Measurements from ENCODE around the gene GRID2. TPM values are rescaled to one million over a fixed set of nuclear protein-coding genes. Genes with fewer than 3 reads are reported as not detected.

The GRID2 gene
- total and polyA plus RNA-seq, 2 donors (not counting 1 experiment from before 2014, with no cell fraction given) = under 0.01 to 0.02 TPM

DNA sequence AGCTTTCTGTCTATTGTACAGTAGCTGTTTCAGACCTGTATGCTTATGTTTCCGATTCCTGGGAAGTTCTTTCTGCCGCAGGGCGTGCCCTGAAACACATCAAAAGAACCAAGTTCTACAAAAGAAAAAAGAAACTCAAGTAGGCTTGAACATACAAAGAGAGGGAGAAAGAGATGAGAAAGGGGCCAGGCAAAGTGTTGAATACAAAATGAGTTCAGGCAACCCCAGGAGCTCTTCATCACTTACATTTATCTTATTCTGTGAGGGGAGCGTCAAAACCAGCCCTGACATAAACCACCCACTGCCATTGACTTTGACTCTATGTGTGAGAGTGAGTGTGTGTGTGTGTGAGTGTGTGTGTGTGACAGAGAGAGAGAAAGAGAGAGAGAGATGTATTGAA, 1498.3 kb downstream of the GRID2 start:
- no peak overlapping the region for H3K27ac ChIP-seq (ENCODE audit: insufficient read depth, low read length)
- H3K9me3 ChIP-seq (ENCODE audit: control insufficient read depth, insufficient read depth, low read depth, low read length) = no peaks in the 10 kb centered on the region
- TF ChIP-seq, protein P1, sequence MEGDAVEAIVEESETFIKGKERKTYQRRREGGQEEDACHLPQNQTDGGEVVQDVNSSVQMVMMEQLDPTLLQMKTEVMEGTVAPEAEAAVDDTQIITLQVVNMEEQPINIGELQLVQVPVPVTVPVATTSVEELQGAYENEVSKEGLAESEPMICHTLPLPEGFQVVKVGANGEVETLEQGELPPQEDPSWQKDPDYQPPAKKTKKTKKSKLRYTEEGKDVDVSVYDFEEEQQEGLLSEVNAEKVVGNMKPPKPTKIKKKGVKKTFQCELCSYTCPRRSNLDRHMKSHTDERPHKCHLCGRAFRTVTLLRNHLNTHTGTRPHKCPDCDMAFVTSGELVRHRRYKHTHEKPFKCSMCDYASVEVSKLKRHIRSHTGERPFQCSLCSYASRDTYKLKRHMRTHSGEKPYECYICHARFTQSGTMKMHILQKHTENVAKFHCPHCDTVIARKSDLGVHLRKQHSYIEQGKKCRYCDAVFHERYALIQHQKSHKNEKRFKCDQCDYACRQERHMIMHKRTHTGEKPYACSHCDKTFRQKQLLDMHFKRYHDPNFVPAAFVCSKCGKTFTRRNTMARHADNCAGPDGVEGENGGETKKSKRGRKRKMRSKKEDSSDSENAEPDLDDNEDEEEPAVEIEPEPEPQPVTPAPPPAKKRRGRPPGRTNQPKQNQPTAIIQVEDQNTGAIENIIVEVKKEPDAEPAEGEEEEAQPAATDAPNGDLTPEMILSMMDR (conservative IDR thresholded peaks at IDR 0.05 in 1 of 2, IDR thresholded peaks at IDR 0.05 in 1 of 2; ENCODE audit: low read depth in 1 of 2, low read length in 2 of 2) = no peak
- no peak for TF ChIP-seq EZH2 (IDR thresholded peaks at IDR 0.05; ENCODE audit: low read length, missing control alignments)
- no peaks in the 10 kb centered on the region for H3K4me1 ChIP-seq (ENCODE audit: control insufficient read depth, extremely low read depth, insufficient read depth, low read length)
- H3K79me2 ChIP-seq (ENCODE audit: control insufficient read depth, insufficient read depth, low read length) = no peaks in the 10 kb centered on the region
- H3K4me2 ChIP-seq (ENCODE audit: extremely low read depth, insufficient read depth, low read length) = no peak overlapping the region
- DNase-seq (ENCODE audit: low read depth in 2 of 2) = no peak
- no peak overlapping the region for H3K9ac ChIP-seq (ENCODE audit: insufficient read depth, low read length)
- no peaks in the 10 kb centered on the region for H3K36me3 ChIP-seq (ENCODE audit: control insufficient read depth, insufficient read depth, low read length)
- no peaks in the 10 kb centered on the region for H4K20me1 ChIP-seq (ENCODE audit: control insufficient read depth, extremely low read depth, insufficient read depth, low read length)
- no peak overlapping the region for H3K4me3 ChIP-seq (replicated peaks in 1 of 4; ENCODE audit: control extremely low read depth in 1 of 4, insufficient read depth in 1 of 4, low read depth in 3 of 4, low read length in 4 of 4)
- no peak overlapping the region for H2AFZ ChIP-seq (ENCODE audit: low read length)
- H3K27me3 ChIP-seq (ENCODE audit: control insufficient read depth, insufficient read depth, low read length) = no peaks in the 10 kb centered on the region

DNA sequence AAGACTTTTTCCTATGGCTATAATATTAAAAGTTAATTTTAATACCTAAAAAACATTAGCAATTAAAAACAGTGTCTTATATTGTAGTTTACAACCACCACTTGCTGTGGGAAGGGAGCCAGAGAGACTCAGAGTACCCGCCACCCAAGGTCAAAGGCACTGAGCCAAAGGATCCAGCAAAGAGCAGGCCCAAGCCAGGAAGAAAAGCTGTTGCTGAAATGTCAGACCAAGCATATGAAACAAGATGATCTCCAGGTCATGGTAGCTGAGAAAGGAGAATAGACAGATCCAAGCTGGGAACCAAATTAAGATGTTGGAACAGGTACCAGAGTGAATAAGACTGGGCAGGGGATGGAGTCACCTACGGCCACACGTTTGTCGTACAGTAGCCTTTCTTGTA, 1506.0 kb downstream of the GRID2 start:
- DNase-seq (ENCODE audit: low read depth in 2 of 2) = no peak
- no peak overlapping the region for H3K4me2 ChIP-seq (ENCODE audit: extremely low read depth, insufficient read depth, low read length)

DNA sequence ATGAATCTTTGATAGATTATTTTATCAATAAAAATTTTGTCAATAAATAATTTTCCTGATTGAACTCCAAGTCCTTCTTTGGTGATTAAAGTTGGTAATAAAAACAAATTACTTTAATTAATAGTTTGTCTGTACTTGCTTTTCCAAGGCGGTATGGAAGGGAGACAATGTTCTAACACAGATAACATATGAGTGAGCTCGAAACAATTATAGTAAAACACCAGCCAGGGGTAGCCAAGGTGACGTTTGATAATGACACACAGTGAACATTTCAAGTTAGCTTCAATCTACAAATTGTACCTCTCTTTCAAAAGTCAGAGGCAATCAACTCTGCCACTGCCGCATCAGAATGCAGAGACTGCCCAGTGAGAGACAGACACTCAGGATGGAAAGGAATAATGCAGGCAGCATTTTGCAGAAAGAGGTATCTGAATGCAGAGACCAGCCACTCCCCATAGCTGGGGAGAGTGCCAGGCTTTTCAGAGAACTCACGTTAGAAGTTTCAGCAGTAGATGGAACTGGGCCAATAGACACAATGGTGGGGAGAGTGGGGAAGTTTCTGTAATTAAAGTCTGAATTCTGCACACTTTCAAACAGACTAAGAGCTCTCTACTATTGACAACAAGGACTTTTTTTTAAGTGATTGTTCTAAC, 1506.7 kb downstream of the GRID2 start:
- Histone ChIP-seq H3K9ac (ENCODE audit: insufficient read depth, low read length) (no peak overlapping the region), H3K4me2 (ENCODE audit: extremely low read depth, insufficient read depth, low read length) (no peak overlapping the region), H3K9me3 (ENCODE audit: control insufficient read depth, insufficient read depth, low read depth, low read length) (no peaks in the 10 kb centered on the region), H3K27me3 (ENCODE audit: control insufficient read depth, insufficient read depth, low read length) (no peaks in the 10 kb centered on the region), H2AFZ (ENCODE audit: low read length) (no peak overlapping the region), H3K27ac (ENCODE audit: insufficient read depth, low read length) (no peak overlapping the region), H3K36me3 (ENCODE audit: control insufficient read depth, insufficient read depth, low read length) (no peaks in the 10 kb centered on the region), H3K4me1 (ENCODE audit: control insufficient read depth, extremely low read depth, insufficient read depth, low read length) (no peaks in the 10 kb centered on the region), H3K79me2 (ENCODE audit: control insufficient read depth, insufficient read depth, low read length) (no peaks in the 10 kb centered on the region), H4K20me1 (ENCODE audit: control insufficient read depth, extremely low read depth, insufficient read depth, low read length) (no peaks in the 10 kb centered on the region), H3K4me3 (replicated peaks in 1 of 4; ENCODE audit: control extremely low read depth in 1 of 4, insufficient read depth in 1 of 4, low read depth in 3 of 4, low read length in 4 of 4) (no peak overlapping the region)
- peak in 1 of 2 donors; percentile 1 for DNase-seq (ENCODE audit: low read depth in 2 of 2)
- TF ChIP-seq, protein P1 (conservative IDR thresholded peaks at IDR 0.05 in 1 of 2, IDR thresholded peaks at IDR 0.05 in 1 of 2; ENCODE audit: low read depth in 1 of 2, low read length in 2 of 2) = no peak
- TF ChIP-seq EZH2 (IDR thresholded peaks at IDR 0.05; ENCODE audit: low read length, missing control alignments) = no peak

More for the DNA sequence above, 1506.0 kb downstream of the GRID2 start:
- Histone ChIP-seq H4K20me1 (ENCODE audit: control insufficient read depth, extremely low read depth, insufficient read depth, low read length) (no peaks in the 10 kb centered on the region), H3K36me3 (ENCODE audit: control insufficient read depth, insufficient read depth, low read length) (no peaks in the 10 kb centered on the region), H3K9me3 (ENCODE audit: control insufficient read depth, insufficient read depth, low read depth, low read length) (no peaks in the 10 kb centered on the region), H3K9ac (ENCODE audit: insufficient read depth, low read length) (no peak overlapping the region), H3K4me3 (replicated peaks in 1 of 4; ENCODE audit: control extremely low read depth in 1 of 4, insufficient read depth in 1 of 4, low read depth in 3 of 4, low read length in 4 of 4) (no peak overlapping the region), H3K79me2 (ENCODE audit: control insufficient read depth, insufficient read depth, low read length) (no peaks in the 10 kb centered on the region), H3K27me3 (ENCODE audit: control insufficient read depth, insufficient read depth, low read length) (no peaks in the 10 kb centered on the region), H2AFZ (ENCODE audit: low read length) (no peak overlapping the region), H3K27ac (ENCODE audit: insufficient read depth, low read length) (no peak overlapping the region), H3K4me1 (ENCODE audit: control insufficient read depth, extremely low read depth, insufficient read depth, low read length) (no peaks in the 10 kb centered on the region)
- TF ChIP-seq, protein P1 (conservative IDR thresholded peaks at IDR 0.05 in 1 of 2, IDR thresholded peaks at IDR 0.05 in 1 of 2; ENCODE audit: low read depth in 1 of 2, low read length in 2 of 2) = no peak
- no peak for TF ChIP-seq EZH2 (IDR thresholded peaks at IDR 0.05; ENCODE audit: low read length, missing control alignments)

Data from fibroblast of lung (primary cell).